Testis (tissue), 2 donors: ENCODE measurements around the gene MLN.

Experiments used
- POLR2A ChIP-seq: fragments of 450-650 bp; IDR thresholded peaks from one replicate; pipeline ENCODE4 v1.6.1; 2017; ENCODE audit warnings: antibody characterized with exemption, mild to moderate bottlenecking, moderate library complexity
- TF ChIP-seq, protein P1 (sequence below), 3 experiments: fragments of 450-650 bp in 2 of 3; fragments of 200-600 bp in 1 of 3; sonication (generic) in 1 of 3; IDR thresholded peaks; one replicate each; pipeline ENCODE4 v1.5.1; 2016 to 2019; ENCODE audit warnings: antibody characterized with exemption in 3 of 3, mild to moderate bottlenecking in 2 of 3, moderate library complexity in 1 of 3

DNA sequence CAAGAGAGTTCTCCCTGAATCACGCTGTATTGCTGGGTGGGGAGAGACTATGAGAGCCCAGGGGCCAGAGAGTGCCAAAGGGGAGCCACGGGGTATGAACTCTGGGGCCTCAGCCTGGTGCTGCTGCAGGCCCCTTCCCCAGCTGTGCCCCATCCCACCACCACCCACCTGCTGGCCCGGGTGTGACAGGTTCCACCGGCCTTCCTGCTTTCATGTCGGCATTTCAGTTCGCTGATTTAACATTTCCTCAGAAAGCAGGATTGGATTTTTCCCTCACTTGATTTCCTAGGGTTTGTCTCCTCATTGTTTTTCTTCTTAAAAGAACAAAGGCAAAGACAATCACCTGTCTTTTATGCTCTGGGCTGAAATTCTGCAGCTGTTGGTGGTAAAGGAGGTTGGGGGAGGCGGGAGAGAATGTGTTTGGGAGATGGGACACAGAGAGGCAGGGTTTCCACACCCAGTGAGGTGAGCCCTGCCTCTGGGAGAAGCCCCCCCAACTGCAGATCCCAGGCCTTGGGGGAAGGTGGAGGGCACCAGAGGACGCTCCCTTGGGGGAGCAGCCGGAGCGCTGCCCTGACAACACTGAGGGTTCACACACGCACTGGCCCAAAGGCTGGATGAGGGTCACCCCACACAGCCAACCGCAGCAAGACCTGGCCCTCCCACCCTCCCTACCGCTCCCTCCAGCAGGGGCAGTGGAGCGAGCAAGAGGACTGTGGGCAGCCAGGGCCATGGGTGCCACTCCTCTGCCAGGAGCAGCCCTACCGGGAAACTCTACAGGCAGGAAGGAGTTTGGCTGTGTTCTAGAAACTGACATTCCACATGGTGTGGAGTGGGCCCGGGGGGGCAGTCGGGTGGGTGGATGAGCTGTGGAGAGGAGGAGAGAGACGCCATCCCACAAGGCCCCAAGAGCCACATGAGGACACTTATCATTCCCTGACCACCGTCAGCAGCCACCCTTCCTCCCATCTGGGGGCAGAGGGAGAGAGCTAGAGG lies 10.5 kb upstream of the MLN start:
- TF ChIP-seq, protein P1, sequence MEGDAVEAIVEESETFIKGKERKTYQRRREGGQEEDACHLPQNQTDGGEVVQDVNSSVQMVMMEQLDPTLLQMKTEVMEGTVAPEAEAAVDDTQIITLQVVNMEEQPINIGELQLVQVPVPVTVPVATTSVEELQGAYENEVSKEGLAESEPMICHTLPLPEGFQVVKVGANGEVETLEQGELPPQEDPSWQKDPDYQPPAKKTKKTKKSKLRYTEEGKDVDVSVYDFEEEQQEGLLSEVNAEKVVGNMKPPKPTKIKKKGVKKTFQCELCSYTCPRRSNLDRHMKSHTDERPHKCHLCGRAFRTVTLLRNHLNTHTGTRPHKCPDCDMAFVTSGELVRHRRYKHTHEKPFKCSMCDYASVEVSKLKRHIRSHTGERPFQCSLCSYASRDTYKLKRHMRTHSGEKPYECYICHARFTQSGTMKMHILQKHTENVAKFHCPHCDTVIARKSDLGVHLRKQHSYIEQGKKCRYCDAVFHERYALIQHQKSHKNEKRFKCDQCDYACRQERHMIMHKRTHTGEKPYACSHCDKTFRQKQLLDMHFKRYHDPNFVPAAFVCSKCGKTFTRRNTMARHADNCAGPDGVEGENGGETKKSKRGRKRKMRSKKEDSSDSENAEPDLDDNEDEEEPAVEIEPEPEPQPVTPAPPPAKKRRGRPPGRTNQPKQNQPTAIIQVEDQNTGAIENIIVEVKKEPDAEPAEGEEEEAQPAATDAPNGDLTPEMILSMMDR (IDR thresholded peaks at IDR 0.05), result no peak
- TF ChIP-seq POLR2A, result no peak
